B cell (primary cell): ENCODE data around the gene TPCN1. TPM values are rescaled to one million over a fixed set of nuclear protein-coding genes. Genes with fewer than 3 reads are reported as not detected.
A peak's percentile ranks its signal among the peaks of the same experiment; 100 is the strongest.

ENCODE experiments used
- ATAC-seq: fragments of 200-7000 bp; cut with Tn5 transposase; one replicate; pipeline ENCODE4 v1.10.0; 2021; ENCODE audit warnings: low read depth, mild to moderate bottlenecking, moderate number of reproducible peaks, moderate library complexity
- CTCF ChIA-PET: fragments of 350-600 bp; sonication (Branson Sonifier 250); formaldehyde crosslinking; loops from one replicate; lab custom pipeline; 2021; ENCODE audit warnings: antibody characterized with exemption, inconsistent platforms; lab: Charles Lee
- POLR2A ChIA-PET: fragments of 350-600 bp; sonication (Branson Sonifier 250); formaldehyde crosslinking; loops from one replicate; lab custom pipeline; 2021; ENCODE audit warnings: antibody characterized with exemption; lab: Charles Lee
- DNase-seq: peaks from one replicate; pipeline ENCODE4 v3.0.0; 2013
- H2AFZ ChIP-seq: 2 replicates; pipeline ENCODE4 v1.6.1; 2012; ENCODE audit warnings: mild to moderate bottlenecking, low read depth, low read length; ENCODE audit not compliant: insufficient read depth, poor library complexity, severe bottlenecking
- H3K27ac ChIP-seq, 2 donors: 1 replicate in 1 of 2; 2 replicates in 1 of 2; pipeline ENCODE4 v1.5.1; 2012 to 2013; ENCODE audit warnings: low read length in 2 of 2, mild to moderate bottlenecking in 2 of 2, moderate library complexity in 1 of 2
- H3K27me3 ChIP-seq, 4 experiments: fragments of 200-600 bp in 1 of 4; sonication (generic) in 1 of 4; replicated peaks in 1 of 4; 1 replicate in 2 of 4; 2 replicates in 2 of 4; pipeline versions ENCODE4 v1.6.1 to v1.7.0; 2013 to 2016; ENCODE audit warnings: low read length in 3 of 4, mild to moderate bottlenecking in 2 of 4, mixed read lengths in 1 of 4, moderate library complexity in 1 of 4; ENCODE audit not compliant: insufficient read depth in 4 of 4, control insufficient read depth in 3 of 4; ENCODE audit errors: control extremely low read depth in 1 of 4
- H3K36me3 ChIP-seq, 2 experiments: replicated peaks in 1 of 2; 1 replicate in 1 of 2; 2 replicates in 1 of 2; pipeline versions ENCODE4 v1.6.1 to v1.7.1; 2013; ENCODE audit warnings: low read length in 1 of 2; ENCODE audit not compliant: insufficient read depth in 2 of 2, control insufficient read depth in 1 of 2; ENCODE audit errors: control extremely low read depth in 1 of 2, extremely low read depth in 1 of 2
- H3K4me1 ChIP-seq, 2 donors: fragments of 200-600 bp in 1 of 2; sonication (generic) in 1 of 2; 1 replicate in 1 of 2; 2 replicates in 1 of 2; pipeline versions ENCODE4 v1.5.1 to v1.6.1; 2013 to 2017; ENCODE audit warnings: low read length in 2 of 2; ENCODE audit not compliant: control insufficient read depth in 2 of 2, insufficient read depth in 2 of 2
- H3K4me2 ChIP-seq: replicated peaks from 2 replicates; pipeline ENCODE3; 2012; ENCODE audit warnings: mild to moderate bottlenecking, low read depth, low read length; ENCODE audit not compliant: poor library complexity, severe bottlenecking
- H3K4me3 ChIP-seq, 5 experiments: fragments of 200-600 bp in 1 of 5; sonication (generic) in 1 of 5; 1 replicate in 3 of 5; 2 replicates in 2 of 5; pipeline versions ENCODE4 v1.5.1 to v1.7.0; 2011 to 2016; ENCODE audit warnings: low read length in 4 of 5, mild to moderate bottlenecking in 4 of 5, low read depth in 2 of 5, control low read depth in 1 of 5, moderate library complexity in 1 of 5; ENCODE audit not compliant: insufficient read depth in 1 of 5; ENCODE audit errors: control extremely low read depth in 1 of 5, extremely low read depth in 1 of 5
- H3K79me2 ChIP-seq: fragments of 200-600 bp; sonication (generic); one replicate; pipeline ENCODE4 v1.6.0; 2016; ENCODE audit warnings: low read length; ENCODE audit not compliant: control insufficient read depth, insufficient read depth
- H3K9ac ChIP-seq: fragments of 200-600 bp; sonication (generic); 2 replicates; pipeline ENCODE4 v1.6.1; 2017; ENCODE audit warnings: mild to moderate bottlenecking, low read length, moderate library complexity
- H3K9me3 ChIP-seq, 3 donors: one replicate each; pipeline versions ENCODE4 v1.6.1 to v1.7.1; 2013; ENCODE audit warnings: low read length in 2 of 3; ENCODE audit not compliant: control insufficient read depth in 2 of 3, insufficient read depth in 1 of 3; ENCODE audit errors: control extremely low read depth in 1 of 3
- H4K20me1 ChIP-seq: 2 replicates; pipeline ENCODE4 v1.6.0; 2012; ENCODE audit warnings: mild to moderate bottlenecking, low read length; ENCODE audit not compliant: insufficient read depth, control insufficient read depth, poor library complexity, severe bottlenecking
- H3K27ac Mint-ChIP-seq: one replicate; pipeline ENCODE4 v1.8.0; 2021; ENCODE audit warnings: mixed read lengths
- H3K27me3 Mint-ChIP-seq: one replicate; pipeline ENCODE4 v1.8.0; 2021; ENCODE audit warnings: mixed read lengths
- H3K4me1 Mint-ChIP-seq: one replicate; pipeline ENCODE4 v1.8.0; 2021; ENCODE audit warnings: mixed read lengths
- H3K4me3 Mint-ChIP-seq: one replicate; pipeline ENCODE4 v1.8.0; 2021; ENCODE audit warnings: mixed read lengths
- H3K9me3 Mint-ChIP-seq: one replicate; pipeline ENCODE4 v1.8.0; 2022; ENCODE audit warnings: mixed read lengths; ENCODE audit not compliant: insufficient read depth
- EZH2 ChIP-seq: IDR thresholded peaks from 2 replicates; pipeline ENCODE4 v1.6.1; 2012; ENCODE audit warnings: borderline replicate concordance, low read depth, mild to moderate bottlenecking, moderate library complexity, low read length; ENCODE audit not compliant: insufficient read depth, poor library complexity, severe bottlenecking
- WGBS: methylation state at CpG from one replicate; pipeline ENCODE4 v1.1.5; 2013; ENCODE audit warnings: missing lambda C conversion rate; ENCODE audit not compliant: insufficient coverage; 5-methylcytosine and 5-hydroxymethylcytosine counted together
- intact Hi-C: fragments of 100-400 bp; cut with micrococcal nuclease; formaldehyde crosslinking; loops from one replicate; pipeline ENCODE4 v1.10.0; 2022
- polyA plus RNA-seq: library from polyadenylated mRNA; depleted of rRNA; stranded (reverse); fragments of >200 nt; gene quantifications from 2 replicates; pipeline ENCODE4 v1.2.3, GENCODE V29; 2012
- total RNA-seq, 2 donors: library from RNA; stranded (reverse); fragments of 120-200 nt in 1 of 2; gene quantifications; 1 replicate in 1 of 2; 2 replicates in 1 of 2; pipeline versions ENCODE4 v1.2.3 to v1.2.4, GENCODE V29; 2013 to 2022
- TF ChIP-seq, protein P1 (sequence below): fragments of 200-600 bp; IDR thresholded peaks from one replicate; pipeline ENCODE4 v1.8.0; 2022; ENCODE audit warnings: antibody characterized with exemption, mild to moderate bottlenecking

Gene TPCN1
- total and polyA plus RNA-seq, 2 donors (not counting 1 experiment from before 2014, with no cell fraction given), result 80.8 to 258 TPM

DNA sequence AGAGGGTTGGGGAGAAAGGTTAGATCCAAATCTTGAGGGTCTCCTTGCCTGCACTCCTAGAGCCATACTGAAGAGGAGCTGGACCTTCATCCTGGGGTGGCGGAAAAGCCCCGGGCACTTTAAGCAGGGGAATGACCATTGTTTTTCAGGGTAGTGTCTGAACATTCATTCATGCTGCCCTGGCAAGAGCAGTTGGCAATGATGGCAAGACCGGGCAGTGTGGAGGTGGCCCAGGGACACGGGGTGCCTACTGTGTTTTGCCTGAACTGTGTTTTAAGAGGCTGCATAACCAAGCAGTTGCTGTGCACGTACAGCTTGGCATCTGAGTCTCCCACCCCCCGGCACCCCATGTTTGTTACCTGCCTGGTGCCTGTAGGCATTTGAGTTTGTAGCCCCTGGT is 14.7 kb downstream of the TPCN1 start:
- H3K27me3 Mint-ChIP-seq, result no peaks in the 10 kb centered on the region
- H3K27ac Mint-ChIP-seq, result peak overlapping the region; percentile 59
- H3K4me3 Mint-ChIP-seq, result no peak overlapping the region
- Histone ChIP-seq H3K9me3 (peaks cover 0 to 4% (median 0%) of the 10 kb centered on the region in 3 donors), H3K27ac (no peak overlapping the region), H2AFZ (no peak overlapping the region), H3K9ac (no peak overlapping the region), H3K79me2 (peaks cover 42% of the 10 kb centered on the region), H3K27me3 (no peaks in the 10 kb centered on the region), H3K4me2 (no peak overlapping the region), H4K20me1 (peaks cover 1% of the 10 kb centered on the region), H3K4me3 (no peak overlapping the region), H3K4me1 (peaks cover 59 to 73% of the 10 kb centered on the region in 2 donors), H3K36me3 (peaks cover 0 to 36% of the 10 kb centered on the region in 2 experiments)
- ATAC-seq, result no peak
- TF ChIP-seq EZH2, result no peak
- TF ChIP-seq, protein P1, sequence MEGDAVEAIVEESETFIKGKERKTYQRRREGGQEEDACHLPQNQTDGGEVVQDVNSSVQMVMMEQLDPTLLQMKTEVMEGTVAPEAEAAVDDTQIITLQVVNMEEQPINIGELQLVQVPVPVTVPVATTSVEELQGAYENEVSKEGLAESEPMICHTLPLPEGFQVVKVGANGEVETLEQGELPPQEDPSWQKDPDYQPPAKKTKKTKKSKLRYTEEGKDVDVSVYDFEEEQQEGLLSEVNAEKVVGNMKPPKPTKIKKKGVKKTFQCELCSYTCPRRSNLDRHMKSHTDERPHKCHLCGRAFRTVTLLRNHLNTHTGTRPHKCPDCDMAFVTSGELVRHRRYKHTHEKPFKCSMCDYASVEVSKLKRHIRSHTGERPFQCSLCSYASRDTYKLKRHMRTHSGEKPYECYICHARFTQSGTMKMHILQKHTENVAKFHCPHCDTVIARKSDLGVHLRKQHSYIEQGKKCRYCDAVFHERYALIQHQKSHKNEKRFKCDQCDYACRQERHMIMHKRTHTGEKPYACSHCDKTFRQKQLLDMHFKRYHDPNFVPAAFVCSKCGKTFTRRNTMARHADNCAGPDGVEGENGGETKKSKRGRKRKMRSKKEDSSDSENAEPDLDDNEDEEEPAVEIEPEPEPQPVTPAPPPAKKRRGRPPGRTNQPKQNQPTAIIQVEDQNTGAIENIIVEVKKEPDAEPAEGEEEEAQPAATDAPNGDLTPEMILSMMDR, result no peak
- ChIA-PET CTCF (interaction anchor here (0.9 to 7.3 kb wide), 6 partner anchors 9 to 62 kb away, joined by 3 to 96 read pairs (median 4); no protein-coding TSS in a partner anchor), POLR2A (interaction anchor here (0.7 to 1.4 kb wide), 2 partner anchors 15 to 45 kb away, joined by 3 to 4 read pairs; partner anchors contain the start of gene TPCN1)
- no peaks in the 10 kb centered on the region for H3K9me3 Mint-ChIP-seq
- intact Hi-C loops, result no loop called here
- WGBS, result 99% methylated on average over 6 of the region's 6 CpGs
- H3K4me1 Mint-ChIP-seq, result peaks cover 74% of the 10 kb centered on the region
- no peak for DNase-seq

DNA sequence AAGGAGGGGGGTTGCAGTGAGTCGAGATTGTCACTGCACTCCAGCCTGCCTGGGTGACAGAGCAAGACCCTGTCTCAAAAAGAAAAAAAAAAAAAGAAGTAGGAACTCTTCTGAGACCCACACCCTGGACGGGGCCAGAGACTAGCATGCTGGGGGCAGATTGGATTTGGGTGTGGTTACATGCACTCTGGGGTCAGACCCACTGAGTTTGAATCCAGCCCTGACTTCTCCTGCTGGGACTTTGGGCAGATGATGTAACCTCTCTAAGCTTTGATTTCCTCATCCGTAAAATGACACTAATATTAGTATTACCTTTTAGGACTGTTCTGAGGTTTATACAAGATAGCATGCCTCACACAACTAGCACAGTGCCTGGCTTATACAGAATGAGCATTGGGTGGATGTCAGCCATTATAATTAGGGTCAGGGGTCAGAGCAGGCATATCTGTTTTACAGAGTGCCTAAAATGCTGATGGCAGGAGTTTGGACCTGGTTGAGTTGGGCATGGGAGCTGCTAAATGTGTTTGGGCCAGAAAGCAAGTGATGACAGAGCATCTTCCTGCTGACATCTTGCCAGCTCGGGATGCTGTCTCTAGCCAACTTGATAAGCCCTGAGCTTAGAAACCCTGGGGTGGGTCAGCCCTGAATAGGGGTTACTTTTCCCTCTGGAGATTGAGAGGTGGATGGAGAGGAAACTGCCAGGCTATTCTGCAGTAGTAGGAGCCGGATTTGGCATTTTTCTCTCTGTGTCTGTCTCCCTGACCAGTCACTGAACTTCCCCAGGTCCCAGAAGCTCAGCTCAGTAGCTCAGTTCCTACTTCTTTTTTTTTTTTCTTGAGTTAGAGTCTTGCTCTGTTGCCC is 15.5 kb downstream of the TPCN1 start:
- Histone ChIP-seq H3K9me3 (peaks cover 0 to 4% (median 0%) of the 10 kb centered on the region in 3 donors), H3K4me3 (no peak overlapping the region), H3K27ac (peak overlapping the region in 1 of 2 donors; percentile 50), H3K4me2 (peak overlapping the region; percentile 11), H3K79me2 (peaks cover 42% of the 10 kb centered on the region), H3K4me1 (peaks cover 54 to 71% of the 10 kb centered on the region in 2 donors), H3K36me3 (peaks cover 0 to 34% of the 10 kb centered on the region in 2 experiments), H3K27me3 (no peaks in the 10 kb centered on the region), H4K20me1 (peaks cover 8% of the 10 kb centered on the region), H2AFZ (no peak overlapping the region), H3K9ac (no peak overlapping the region)
- TF ChIP-seq EZH2, result no peak
- TF ChIP-seq, protein P1, result no peak
- Mint-ChIP-seq H3K27me3 (no peaks in the 10 kb centered on the region), H3K27ac (peak overlapping the region; percentile 59), H3K4me1 (peaks cover 73% of the 10 kb centered on the region), H3K4me3 (no peak overlapping the region), H3K9me3 (no peaks in the 10 kb centered on the region)
- intact Hi-C loops, result no loop called here
- 72% methylated on average over 3 of the region's 5 CpGs for WGBS
- no peak for ATAC-seq
- ChIA-PET CTCF (interaction anchor here (0.9 to 1.7 kb wide), 2 partner anchors 39 to 63 kb away, joined by 3 to 14 read pairs; no protein-coding TSS in a partner anchor), POLR2A (no interaction called here)
- no peak for DNase-seq
